Right atrium auricular region (tissue), 2 donors: Measurements from ENCODE around the gene SPPL2A. TPM values are rescaled to one million over a fixed set of nuclear protein-coding genes. Genes with fewer than 3 reads are reported as not detected.
"Not testable (repeated sequence)": the region's sequence is repeated elsewhere in the genome, so short reads cannot be mapped to it uniquely, and the experiment has no call there.

Experiments used
- DNase-seq: peaks from one replicate; pipeline ENCODE4 v3.0.0-alpha.2; 2019; ENCODE audit warnings: low spot score
- H3K27ac ChIP-seq, 2 donors: fragments of 200-600 bp; sonication (generic); 1 replicate in 1 of 2; 2 replicates in 1 of 2; pipeline ENCODE4 v1.5.1; 2016 to 2019
- H3K27me3 ChIP-seq, 2 donors: fragments of 200-600 bp; sonication (generic); one replicate each; pipeline versions ENCODE4 v1.5.1 to v1.6.0; 2017 to 2019
- H3K36me3 ChIP-seq: fragments of 200-600 bp; sonication (generic); one replicate; pipeline ENCODE4 v1.5.1; 2016
- H3K4me1 ChIP-seq, 2 donors: fragments of 200-600 bp; sonication (generic); one replicate each; pipeline versions ENCODE4 v1.5.1 to v1.6.0; 2017 to 2019
- H3K4me3 ChIP-seq, 2 donors: fragments of 200-600 bp; sonication (generic); 1 replicate in 1 of 2; 2 replicates in 1 of 2; pipeline ENCODE4 v1.5.1; 2017 to 2019; ENCODE audit warnings: mild to moderate bottlenecking in 1 of 2, moderate library complexity in 1 of 2
- H3K9me3 ChIP-seq, 2 donors: fragments of 200-600 bp; sonication (generic); one replicate each; pipeline ENCODE4 v1.5.1; 2019
- CTCF ChIP-seq, 2 donors: fragments of 200-600 bp; sonication (generic); IDR thresholded peaks; one replicate each; pipeline ENCODE4 v1.5.1; 2019; ENCODE audit warnings: antibody characterized with exemption in 2 of 2
- total RNA-seq, 2 donors: library from RNA; depleted of rRNA; stranded (reverse); fragments of >200 nt; gene quantifications; one replicate each; pipeline ENCODE4 v1.1.0, GENCODE V29; 2016

The SPPL2A gene
- total RNA-seq, 2 donors from 2014 or later, result 139 to 432 TPM

GRCh38 chr15:50697109-50697797, 68.3 kb downstream of the SPPL2A start:
- H3K36me3 ChIP-seq, result no peaks in the 10 kb centered on the region

GRCh38 chr15:50694634-50695165, 70.8 kb downstream of the SPPL2A start:
- H3K27ac ChIP-seq, H3K36me3 ChIP-seq, H3K27me3 ChIP-seq, H3K9me3 ChIP-seq, H3K4me3 ChIP-seq, H3K4me1 ChIP-seq, DNase-seq: not testable (repeated sequence)

More at GRCh38 chr15:50697109-50697797, 68.3 kb downstream of the SPPL2A start:
- H3K27ac ChIP-seq, result no peak overlapping the region
- H3K4me3 ChIP-seq, result no peak overlapping the region
- no peak for DNase-seq
- no peaks in the 10 kb centered on the region for H3K4me1 ChIP-seq
- no peaks in the 10 kb centered on the region for H3K27me3 ChIP-seq
- no peak for TF ChIP-seq CTCF (IDR thresholded peaks at IDR 0.05)
- no peaks in the 10 kb centered on the region for H3K9me3 ChIP-seq

GRCh38 chr15:50687302-50687902, 78.1 kb downstream of the SPPL2A start:
- DNase-seq, result no peak
- Histone ChIP-seq H3K4me3 (peak overlapping the region; percentile 90 to 95), H3K9me3 (no peaks in the 10 kb centered on the region), H3K4me1 (peaks cover 0 to 38% of the 10 kb centered on the region in 2 donors), H3K27ac (peak overlapping the region; percentile 98 to 99), H3K27me3 (no peaks in the 10 kb centered on the region), H3K36me3 (no peaks in the 10 kb centered on the region)
- no peak for TF ChIP-seq CTCF (IDR thresholded peaks at IDR 0.05)

- Histone ChIP-seq H3K4me1 (peaks cover 0 to 39% of the 10 kb centered on the region in 2 donors), H3K36me3 (no peaks in the 10 kb centered on the region), H3K27me3 (no peaks in the 10 kb centered on the region), H3K4me3 (peak within 1 kb of the TSS; percentile 90 to 95), H3K9me3 (no peaks in the 10 kb centered on the region), H3K27ac (peak within 1 kb of the TSS; percentile 98 to 99)
- DNase-seq, result peak; percentile 90
- TF ChIP-seq CTCF (IDR thresholded peaks at IDR 0.05), result peak in 1 of 2 donors; percentile 35
These were observed 78.8 kb downstream of the SPPL2A start, which contains the start of gene TRPM7 for GRCh38 chr15:50686469-50687301. TRPM7 (minus strand) TSS chr15:50686797; CDS start chr15:50686533, 264 bp downstream.

- Histone ChIP-seq H3K27me3 (no peaks in the 10 kb centered on the region), H3K9me3 (no peaks in the 10 kb centered on the region), H3K36me3 (no peaks in the 10 kb centered on the region), H3K4me3 (peak overlapping the region; percentile 90 to 95), H3K27ac (peak overlapping the region; percentile 98 to 99), H3K4me1 (peaks cover 0 to 45% of the 10 kb centered on the region in 2 donors)
- no peak for TF ChIP-seq CTCF (IDR thresholded peaks at IDR 0.05)
- DNase-seq, result peak; percentile 66
These were observed 79.5 kb downstream of the SPPL2A start for GRCh38 chr15:50685976-50686468.
